COLO668 (cell line): ENCODE measurements around the gene C19orf25.
A peak's percentile ranks its signal among the peaks of the same experiment; 100 is the strongest.
"Not testable (repeated sequence)": the region's sequence is repeated elsewhere in the genome, so short reads cannot be mapped to it uniquely, and the experiment has no call there.

Source experiments
- DNase-seq: peaks from one replicate; lab custom pipeline; 2025; ENCODE audit not compliant: unreplicated experiment; lab: John Stamatoyannopoulos, UW

The C19orf25 gene

DNA sequence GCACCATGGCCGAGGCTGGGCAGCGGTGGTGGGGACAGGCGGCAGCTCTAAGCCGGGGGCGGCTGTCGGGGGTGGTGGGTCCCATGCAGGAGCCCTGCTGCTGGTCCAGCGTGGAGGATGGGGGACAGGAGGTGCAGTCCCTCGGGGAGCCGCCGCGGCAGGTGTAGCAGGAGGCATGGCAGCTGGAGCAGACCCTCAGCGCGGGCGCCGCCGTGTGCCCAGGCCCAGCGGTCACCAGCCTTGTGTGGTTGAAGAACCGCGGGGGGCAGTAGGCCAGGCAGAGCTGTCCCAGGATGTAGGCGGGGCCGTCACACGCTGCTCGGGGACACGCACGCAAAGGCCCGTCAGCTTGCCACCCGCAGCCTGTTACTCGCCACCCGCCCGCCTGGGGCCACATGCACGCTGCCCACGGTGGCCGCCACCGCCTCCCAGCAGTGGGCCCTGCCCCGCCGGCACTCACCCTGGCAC lies 2.9 kb upstream of the C19orf25 start:
- peak; percentile 35 for DNase-seq

DNA sequence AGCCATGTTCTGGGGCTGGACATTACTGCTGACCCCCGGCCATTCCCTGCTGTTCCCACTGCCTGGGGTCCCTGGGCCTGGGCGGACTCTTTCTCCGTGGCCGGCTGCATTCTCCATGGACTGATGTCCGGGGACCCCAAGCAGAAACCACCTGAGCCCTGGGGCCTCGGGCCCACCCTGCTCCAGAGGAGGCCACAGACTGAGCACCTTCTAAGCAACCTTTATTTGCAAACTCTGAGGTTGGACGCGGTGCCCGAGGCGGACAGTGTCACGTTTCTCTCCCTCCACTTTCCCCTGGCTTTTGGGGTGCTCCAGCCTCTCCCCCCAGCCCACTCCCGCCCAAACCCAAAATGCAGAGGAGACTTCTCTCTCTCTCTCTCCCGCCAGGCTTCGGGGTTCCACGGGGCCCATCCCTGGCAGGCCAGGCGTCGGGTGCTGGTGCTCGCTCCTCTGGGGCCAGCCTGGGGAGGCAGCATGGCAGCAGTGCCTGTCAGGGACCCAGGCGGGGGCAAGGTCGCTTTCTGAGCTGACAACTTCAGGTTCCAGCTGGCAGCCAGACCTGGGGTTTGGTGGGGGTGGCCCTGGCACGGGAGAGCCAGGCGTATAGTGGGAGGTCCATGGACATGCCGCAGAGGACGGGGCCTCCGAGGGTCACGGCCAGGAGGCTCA lies 2.3 kb upstream of the C19orf25 start:
- no peak for DNase-seq

DNA sequence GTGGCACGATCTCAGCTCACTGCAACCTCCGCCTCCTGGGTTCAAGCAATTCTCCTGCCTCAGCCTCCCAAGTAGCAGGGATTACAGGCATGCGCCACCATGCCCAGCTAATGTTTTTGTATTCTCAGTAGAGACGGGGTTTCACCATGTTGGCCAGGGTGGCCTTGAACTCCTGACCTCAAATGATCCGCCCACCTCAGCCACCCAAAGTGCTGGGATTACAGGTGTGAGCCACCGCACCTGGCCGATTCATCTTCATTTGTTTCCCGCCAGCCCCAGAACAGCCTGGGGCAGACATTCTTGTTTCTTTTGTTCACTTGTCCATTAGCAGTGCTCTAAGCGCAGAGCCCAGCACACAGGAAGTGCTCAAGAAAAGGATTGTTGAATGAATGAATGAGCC lies 2.0 kb downstream of the C19orf25 start:
- DNase-seq = not testable (repeated sequence)

DNA sequence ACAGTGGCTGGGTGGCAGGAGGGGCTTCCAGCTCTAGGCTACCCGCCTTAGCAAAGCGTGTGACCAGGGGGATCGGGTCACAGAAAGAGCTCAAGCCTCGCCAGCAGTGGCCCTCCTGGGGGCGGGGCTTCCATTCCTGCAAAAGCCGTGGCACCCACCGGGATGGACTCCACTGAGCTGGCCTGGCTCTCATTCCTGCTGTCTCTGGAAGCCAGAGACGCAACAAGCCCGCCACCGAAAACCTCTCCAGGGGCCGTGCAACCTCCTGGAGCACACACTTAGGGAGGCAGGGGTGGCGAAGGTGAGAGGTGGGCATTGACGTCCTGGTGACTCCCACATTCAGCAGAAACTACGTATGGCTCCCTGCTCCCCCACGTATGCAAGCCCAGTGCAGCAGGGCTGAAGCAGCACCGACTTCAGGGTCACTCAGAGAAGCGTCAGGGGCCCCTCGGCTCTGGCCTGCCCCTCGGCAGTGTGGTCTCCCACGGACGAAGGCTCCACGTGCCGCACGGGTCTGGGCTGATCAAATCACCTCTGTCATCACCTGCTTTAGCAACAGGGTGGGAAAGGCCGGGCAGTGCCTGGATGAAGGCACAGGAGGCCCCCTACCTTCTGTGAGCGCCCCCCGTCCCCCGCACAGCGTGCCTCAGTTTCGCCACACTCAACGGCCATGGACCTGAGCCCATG lies 3.1 kb downstream of the C19orf25 start:
- no peak for DNase-seq

DNA sequence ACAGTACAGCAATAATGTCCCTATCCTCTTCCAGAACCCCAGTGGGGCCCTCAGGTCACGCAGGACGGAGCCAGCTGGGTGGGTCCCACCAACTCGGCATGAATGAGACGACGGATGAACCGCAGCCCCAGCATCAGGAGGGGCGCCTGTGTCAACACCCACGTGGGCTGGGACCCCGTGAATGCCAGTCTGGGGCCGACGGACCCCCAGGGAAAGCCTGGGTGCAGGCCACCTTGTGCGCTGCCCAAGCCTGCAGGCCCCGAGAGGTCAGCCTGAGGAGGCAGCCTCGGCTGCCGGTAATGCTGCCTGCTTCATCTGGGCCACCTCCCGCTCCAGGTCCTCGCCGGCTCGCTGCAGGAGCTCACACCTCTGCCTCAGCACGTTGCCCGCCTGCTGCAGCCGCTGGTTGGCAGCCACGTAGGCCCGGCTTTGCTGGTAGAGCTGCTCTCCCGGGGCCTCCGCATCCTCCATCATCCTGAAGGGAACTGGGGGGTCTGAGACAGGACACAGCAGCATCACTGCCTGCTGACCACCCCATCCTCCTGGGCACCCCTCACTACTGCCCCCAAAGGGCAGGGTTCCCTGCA lies 4.2 kb downstream of the C19orf25 start:
- no peak for DNase-seq

DNA sequence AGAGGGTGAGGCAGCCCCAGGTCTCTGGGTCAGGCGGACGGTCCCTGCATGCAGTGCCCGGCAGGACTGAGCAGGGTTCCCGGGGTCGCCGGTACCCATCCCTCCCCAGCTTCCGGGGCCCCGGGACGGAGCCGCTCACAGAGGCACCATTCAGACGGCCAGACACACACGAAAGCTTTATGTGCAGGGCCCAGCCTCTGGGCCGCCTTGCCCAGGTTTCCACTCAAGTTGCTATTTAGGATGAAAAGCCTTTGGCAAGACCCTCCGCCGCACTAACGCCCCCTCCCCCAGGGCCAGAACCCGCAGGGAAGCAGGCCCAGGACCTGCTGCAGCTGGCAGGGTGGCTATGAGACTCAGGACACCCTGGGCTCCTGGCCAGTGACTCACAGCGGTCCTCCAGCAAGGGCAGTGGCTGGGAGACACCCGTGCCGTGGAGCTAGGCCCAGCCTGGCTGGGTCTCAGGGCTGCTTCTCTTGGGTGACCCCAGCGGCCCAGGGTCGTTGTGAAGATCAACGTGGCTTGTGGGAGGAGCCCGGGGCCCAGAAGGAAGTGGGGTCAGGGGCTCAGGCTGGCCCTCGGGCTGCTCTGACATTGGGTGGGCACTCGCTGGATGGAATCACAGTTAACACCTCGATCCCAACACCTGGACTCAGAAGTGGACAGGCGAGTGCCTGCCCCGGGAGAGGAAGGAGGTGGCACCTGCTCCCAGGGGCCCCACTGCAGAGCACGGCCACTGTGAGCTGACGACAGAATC lies 4.8 kb downstream of the C19orf25 start:
- no peak for DNase-seq

DNA sequence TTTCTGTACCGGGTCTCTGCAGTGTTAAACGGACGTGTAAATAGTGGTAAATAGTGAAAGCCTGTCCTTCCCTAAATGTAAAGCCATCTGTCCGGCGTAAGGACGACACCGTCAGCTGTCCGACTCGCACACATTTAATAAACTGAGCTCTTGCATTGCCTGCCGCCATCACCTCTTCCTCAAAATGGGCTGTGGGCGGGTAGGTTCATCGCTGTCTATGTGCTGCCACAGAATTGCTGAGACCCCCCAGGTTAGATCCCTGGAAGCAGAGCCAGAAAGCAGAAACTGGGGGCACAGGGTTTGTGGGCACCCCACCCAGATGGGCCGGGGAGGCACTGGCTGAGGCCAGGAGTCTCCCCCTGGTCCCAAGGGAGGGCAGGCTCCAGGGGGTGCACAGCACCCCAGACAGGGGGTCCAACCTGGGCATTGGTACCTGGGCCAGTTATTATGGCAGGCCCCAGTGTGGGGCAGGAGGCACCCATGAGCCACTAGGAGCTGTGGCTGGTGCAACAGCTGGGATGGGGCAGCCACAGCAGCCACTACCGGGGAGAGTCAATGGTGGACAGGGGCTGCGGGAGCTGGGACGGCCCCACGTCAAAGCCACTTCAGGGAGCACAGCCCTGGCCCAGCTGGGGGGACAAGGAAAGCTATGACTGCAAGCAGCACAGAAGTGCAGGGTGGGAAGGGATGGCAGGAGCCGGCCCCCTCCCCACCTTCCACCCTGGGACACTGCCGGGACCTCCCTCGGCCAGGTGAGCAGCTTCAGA lies 5.7 kb downstream of the C19orf25 start:
- DNase-seq = no peak

DNA sequence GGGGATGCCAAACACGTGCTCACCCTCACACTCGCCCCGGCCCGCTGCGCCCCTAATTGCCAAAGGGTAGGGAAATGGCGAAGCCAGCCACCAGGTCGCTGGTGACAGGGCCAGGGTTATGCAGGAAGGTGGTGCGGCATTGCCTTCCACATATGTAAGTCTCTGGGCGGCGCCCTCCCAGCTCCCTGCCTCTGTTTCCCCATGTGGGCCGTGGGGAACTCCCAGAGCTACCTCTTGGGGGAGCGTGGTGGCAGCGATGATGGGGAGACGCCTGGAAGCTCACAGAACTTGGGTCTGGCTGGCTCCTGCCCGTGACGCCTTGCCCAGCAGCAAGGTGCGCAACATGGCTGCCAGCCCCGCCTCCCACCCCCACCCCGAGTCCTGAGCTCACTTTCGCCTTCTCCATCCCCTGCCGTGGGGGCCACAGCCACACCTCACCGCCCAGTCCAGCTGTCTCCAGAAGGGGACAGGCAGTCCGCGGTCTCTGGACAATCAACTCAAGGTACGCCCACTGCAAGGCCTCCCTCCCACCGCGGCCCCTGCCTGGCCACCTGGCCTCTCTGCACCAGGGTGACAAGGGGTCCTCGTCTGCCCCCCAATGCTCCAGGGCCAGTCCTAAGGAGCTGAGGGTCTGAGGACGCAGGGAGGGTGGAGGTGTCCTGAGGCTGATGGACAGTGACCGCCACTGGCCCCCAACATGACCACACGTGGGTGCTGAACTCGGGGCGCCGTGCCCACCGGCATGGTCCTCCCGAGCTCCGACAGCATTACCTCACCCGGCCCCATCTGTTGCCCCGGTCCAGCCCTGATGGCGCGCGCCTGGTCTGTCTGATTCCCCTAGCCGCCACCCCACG lies 6.6 kb downstream of the C19orf25 start:
- no peak for DNase-seq

DNA sequence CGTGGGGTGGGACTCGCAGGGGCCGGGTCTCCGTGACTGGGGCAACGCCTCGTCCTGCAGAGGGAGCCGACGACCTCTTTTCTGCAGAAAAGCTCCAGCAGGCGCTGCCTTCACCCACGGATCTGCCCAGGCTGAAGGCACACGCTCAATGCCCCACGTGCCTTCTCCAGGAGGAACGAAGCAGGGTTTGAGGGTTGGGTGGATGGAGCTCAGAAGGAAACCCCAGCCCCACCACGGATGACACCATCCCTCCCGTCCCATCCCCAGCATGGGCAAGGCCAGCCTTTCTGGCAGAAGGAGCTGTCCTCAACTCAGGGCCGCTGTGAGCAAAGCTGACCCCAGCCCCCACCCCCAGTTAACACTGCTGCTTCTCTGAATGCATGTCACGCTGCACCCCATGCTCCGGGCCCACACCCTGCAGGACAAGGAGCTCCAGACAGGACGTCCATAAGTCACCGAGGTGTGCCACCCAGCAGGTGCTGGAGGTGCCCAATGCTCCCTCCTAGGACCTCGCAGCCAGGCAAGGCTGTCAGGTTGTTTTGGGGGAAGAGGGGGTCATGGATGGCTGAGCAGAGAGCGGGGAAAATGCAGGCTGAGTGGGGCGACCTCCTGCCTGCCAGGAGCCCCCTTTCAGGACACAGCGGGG lies 7.4 kb downstream of the C19orf25 start:
- no peak for DNase-seq

DNA sequence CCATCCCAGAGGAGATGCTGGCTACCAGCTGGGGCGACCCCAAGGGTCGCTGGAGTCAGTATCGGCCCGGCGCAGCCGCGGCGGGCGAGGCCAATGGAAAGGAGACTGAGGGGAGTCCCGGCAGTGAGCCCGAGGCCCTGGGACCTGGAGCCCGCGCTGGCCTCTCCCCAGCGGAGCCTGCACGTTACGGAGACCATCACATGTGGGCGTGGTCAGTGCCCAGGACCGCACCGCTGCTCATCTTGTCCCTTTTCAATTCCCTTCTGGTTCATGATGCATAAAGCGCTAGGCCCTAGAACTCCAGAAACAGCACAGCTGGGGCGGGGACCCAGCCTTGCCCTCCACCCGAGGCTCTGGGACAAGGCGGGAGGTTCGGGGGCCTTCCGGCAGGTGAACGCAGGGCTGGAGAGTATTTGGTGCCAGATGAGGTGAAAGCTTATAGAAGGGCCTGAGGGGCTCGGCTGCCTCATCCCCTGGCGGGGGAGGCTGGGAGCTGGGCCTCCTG lies 8.0 kb downstream of the C19orf25 start:
- peak; percentile 47 for DNase-seq

DNA sequence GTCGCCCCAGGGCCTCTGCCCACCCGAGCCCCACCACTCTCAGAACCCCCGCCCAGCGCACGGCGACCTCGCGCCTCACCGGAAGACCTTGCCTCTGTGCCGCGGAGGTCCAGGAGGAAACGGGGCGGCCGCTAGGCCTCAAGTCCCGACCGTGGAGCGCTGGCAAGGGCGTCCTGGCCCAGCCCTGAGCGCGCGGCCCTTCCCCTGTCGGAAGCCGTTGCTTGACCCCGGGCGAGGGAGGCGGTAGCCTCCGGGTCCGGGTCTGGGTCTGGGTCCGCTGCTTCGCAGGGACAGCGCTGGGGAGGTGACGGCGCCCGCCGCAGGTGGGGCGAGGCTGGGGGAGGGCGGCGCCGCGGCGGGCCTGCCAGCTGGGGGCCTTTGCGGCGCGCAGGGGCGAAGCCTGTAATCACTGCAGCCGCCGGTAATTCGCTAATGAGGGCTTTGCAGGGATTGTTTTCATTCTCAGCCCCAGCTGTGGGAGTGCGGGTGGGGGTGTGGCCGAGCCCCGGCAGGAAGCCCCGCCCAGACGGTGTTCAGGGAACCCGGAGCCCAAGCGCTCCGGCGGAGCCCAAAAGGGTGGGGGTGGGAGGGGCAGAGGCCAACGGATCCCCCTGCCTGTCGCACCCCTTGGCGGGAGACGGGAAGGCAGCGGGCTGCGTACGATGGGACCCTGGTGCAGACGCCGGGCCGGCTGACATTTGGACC lies 8.6 kb downstream of the C19orf25 start:
- peak; percentile 47 for DNase-seq

DNA sequence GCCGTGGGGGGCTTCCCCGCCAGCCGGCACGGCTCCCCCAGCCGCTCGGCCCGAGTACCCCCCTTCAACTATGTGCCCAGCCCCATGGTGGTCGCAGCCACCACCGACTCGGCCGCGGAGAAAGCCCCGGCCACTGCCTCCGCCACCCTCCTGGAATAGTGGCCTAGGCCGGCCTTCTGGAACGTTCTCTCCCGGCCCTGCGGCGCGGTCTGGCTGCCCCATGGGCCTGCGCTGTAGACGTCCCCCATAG lies 9.0 kb downstream of the C19orf25 start:
- DNase-seq = no peak

DNA sequence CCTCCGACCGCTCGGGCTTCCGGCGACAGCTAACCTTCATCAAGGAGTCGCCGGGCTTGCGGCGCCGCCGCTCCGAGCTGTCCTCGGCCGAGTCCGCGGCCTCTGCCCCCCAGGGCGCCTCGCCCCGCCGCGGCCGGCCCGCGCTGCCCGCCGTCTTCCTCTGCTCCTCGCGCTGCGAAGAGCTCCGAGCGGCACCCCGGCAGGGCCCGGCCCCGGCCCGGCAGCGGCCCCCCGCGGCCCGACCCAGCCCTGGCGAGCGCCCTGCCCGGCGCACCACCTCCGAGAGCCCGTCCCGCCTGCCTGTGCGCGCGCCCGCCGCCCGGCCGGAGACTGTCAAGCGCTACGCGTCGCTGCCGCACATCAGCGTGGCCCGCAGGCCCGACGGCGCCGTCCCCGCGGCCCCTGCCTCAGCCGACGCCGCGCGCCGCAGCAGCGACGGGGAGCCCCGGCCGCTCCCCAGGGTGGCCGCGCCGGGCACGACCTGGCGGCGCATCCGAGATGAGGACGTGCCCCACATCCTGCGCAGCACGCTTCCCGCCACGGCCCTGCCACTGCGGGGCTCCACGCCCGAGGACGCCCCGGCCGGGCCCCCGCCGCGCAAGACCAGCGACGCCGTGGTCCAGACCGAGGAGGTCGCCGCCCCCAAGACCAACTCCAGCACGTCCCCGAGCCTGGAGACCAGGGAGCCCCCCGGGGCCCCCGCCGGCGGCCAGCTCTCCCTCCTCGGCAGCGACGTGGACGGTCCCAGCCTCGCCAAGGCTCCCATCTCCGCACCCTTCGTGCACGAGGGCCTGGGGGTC lies 9.6 kb downstream of the C19orf25 start:
- DNase-seq = peak; percentile 53

DNA sequence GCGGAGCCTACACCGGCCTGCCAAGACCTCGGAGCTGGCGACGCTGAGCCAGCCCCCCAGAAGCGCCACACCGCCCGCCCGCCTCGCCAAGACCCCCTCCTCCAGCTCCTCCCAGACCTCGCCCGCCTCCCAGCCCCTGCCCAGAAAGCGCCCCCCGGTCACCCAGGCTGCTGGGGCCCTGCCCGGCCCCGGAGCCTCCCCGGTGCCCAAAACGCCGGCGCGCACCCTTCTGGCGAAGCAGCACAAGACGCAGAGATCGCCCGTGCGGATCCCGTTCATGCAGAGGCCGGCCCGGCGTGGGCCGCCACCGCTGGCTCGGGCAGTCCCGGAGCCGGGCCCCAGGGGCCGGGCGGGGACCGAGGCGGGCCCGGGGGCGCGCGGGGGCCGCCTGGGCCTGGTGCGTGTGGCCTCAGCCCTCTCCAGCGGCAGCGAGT lies 10.2 kb downstream of the C19orf25 start:
- peak; percentile 53 for DNase-seq

DNA sequence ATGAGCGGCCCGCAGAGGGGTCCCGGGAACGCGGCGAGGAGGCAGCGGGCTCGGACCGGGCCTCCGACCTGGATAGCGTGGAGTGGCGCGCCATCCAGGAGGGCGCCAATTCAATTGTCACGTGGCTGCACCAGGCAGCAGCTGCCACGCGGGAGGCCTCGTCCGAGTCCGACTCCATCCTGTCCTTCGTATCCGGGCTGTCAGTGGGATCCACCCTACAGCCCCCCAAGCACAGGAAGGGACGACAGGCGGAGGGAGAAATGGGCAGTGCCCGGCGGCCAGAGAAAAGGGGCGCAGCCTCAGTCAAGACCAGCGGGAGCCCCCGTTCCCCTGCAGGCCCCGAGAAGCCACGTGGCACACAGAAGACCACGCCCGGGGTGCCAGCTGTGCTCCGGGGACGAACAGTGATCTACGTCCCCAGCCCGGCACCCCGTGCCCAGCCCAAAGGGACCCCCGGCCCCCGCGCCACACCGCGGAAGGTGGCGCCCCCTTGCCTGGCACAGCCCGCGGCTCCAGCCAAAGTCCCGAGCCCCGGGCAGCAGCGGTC lies 10.7 kb downstream of the C19orf25 start:
- no peak for DNase-seq

DNA sequence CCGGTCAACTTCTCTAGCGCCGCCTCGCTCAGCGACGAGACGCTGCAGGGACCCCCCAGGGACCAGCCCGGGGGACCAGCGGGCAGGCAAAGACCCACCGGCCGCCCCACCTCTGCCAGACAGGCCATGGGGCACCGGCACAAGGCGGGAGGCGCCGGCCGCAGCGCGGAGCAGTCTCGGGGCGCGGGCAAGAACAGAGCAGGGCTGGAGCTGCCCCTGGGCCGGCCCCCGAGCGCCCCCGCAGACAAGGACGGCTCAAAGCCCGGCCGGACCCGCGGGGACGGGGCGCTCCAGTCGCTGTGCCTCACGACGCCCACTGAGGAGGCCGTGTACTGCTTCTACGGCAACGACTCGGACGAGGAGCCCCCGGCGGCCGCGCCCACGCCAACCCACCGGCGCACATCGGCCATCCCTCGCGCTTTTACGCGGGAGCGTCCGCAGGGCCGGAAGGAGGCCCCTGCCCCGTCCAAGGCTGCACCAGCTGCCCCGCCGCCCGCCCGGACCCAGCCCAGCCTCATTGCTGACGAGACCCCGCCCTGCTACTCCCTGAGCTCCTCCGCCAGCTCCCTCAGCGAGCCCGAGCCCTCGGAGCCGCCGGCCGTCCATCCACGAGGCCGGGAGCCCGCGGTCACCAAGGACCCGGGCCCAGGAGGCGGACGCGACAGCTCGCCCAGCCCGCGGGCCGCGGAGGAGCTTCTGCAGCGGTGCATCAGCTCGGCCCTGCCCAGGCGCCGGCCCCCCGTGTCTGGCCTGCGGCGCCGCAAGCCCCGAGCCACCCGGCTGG lies 11.3 kb downstream of the C19orf25 start:
- no peak for DNase-seq

DNA sequence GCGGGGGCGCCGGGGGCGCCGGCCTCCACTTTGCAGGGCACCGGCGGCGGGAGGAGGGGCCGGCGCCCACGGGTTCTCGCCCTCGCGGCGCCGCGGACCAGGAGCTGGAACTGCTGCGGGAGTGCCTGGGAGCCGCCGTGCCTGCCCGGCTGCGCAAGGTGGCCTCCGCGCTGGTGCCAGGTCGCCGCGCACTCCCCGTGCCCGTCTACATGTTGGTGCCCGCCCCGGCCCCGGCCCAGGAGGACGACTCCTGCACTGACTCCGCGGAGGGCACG lies 11.9 kb downstream of the C19orf25 start:
- no peak for DNase-seq
